DND-41 (cell line): ENCODE measurements around the gene GALK1.

Experiments
- ATAC-seq: fragments of 200-7000 bp; cut with Tn5 transposase; 3 replicates; pipeline ENCODE4 v1.9.1; 2021; ENCODE audit warnings: low read depth; ENCODE audit not compliant: insufficient read depth
- DNase-seq: peaks from one replicate; pipeline ENCODE4 v3.0.0-alpha.2; 2020
- H2AFZ ChIP-seq: 2 replicates; pipeline ENCODE4 v1.6.0; 2012; ENCODE audit warnings: low read depth, low read length
- H3K27ac ChIP-seq: 2 replicates; pipeline ENCODE4 v1.5.1; 2012; ENCODE audit warnings: low read length, inconsistent platforms
- H3K27me3 ChIP-seq: fragments of 200-600 bp; sonication (generic); 2 replicates; pipeline ENCODE4 v1.6.0; 2012; ENCODE audit warnings: low read length, mild to moderate bottlenecking, inconsistent platforms; ENCODE audit not compliant: insufficient read depth, poor library complexity
- H3K36me3 ChIP-seq: 2 replicates; pipeline ENCODE4 v1.5.1; 2012; ENCODE audit warnings: low read length, inconsistent platforms; ENCODE audit not compliant: insufficient read depth
- H3K4me1 ChIP-seq: 2 replicates; pipeline ENCODE4 v1.5.1; 2012; ENCODE audit warnings: mild to moderate bottlenecking, low read length; ENCODE audit not compliant: insufficient read depth
- H3K4me2 ChIP-seq: 2 replicates; pipeline ENCODE4 v1.6.0; 2012; ENCODE audit warnings: mild to moderate bottlenecking, moderate library complexity, low read length, inconsistent platforms; ENCODE audit not compliant: insufficient read depth
- H3K4me3 ChIP-seq, 2 experiments: fragments of 200-600 bp in 1 of 2; shearing (Covaris generic) in 1 of 2; 2 replicates each; pipeline ENCODE4 v1.5.1; 2012 to 2016; ENCODE audit warnings: inconsistent platforms in 2 of 2, low read length in 2 of 2, mild to moderate bottlenecking in 2 of 2, low read depth in 1 of 2, moderate library complexity in 1 of 2
- H3K79me2 ChIP-seq: 2 replicates; pipeline ENCODE4 v1.6.0; 2012; ENCODE audit warnings: low read length, inconsistent platforms; ENCODE audit not compliant: insufficient read depth
- H3K9ac ChIP-seq: 2 replicates; pipeline ENCODE4 v1.6.0; 2012; ENCODE audit warnings: low read depth, mild to moderate bottlenecking, inconsistent platforms, low read length, moderate library complexity
- H3K9me3 ChIP-seq: 2 replicates; pipeline ENCODE4 v1.5.1; 2012; ENCODE audit warnings: low read length, moderate library complexity, mild to moderate bottlenecking, inconsistent platforms; ENCODE audit not compliant: insufficient read depth, severe bottlenecking
- H4K20me1 ChIP-seq: 2 replicates; pipeline ENCODE4 v1.6.0; 2012; ENCODE audit warnings: low read length; ENCODE audit not compliant: insufficient read depth
- CTCF ChIP-seq: IDR thresholded peaks from 2 replicates; pipeline ENCODE4 v1.5.1; 2012; ENCODE audit warnings: borderline replicate concordance, low read length, moderate library complexity, mild to moderate bottlenecking; ENCODE audit not compliant: poor library complexity, severe bottlenecking; ENCODE audit errors: extremely low read depth
- EZH2 ChIP-seq: IDR thresholded peaks from 3 replicates; pipeline ENCODE4 v1.6.1; 2012; ENCODE audit warnings: borderline replicate concordance, low read depth, mild to moderate bottlenecking, moderate library complexity, low read length, inconsistent platforms; ENCODE audit not compliant: severe bottlenecking

Gene GALK1

GRCh38 chr17:75724016-75725003 lies 40.7 kb downstream of the GALK1 start:
- Histone ChIP-seq H3K9ac (no peak overlapping the region), H3K27ac (no peak overlapping the region), H4K20me1 (0 out of 2 replicates have a peak, but pooled peaks cover 6% of the 10 kb centered on the region), H3K4me1 (peaks cover 5% of the 10 kb centered on the region), H2AFZ (no peak overlapping the region), H3K4me2 (no peak overlapping the region), H3K9me3 (no peaks in the 10 kb centered on the region), H3K27me3 (peaks cover 24% of the 10 kb centered on the region), H3K79me2 (no peaks in the 10 kb centered on the region), H3K4me3 (no peak overlapping the region), H3K36me3 (no peaks in the 10 kb centered on the region)
- TF ChIP-seq CTCF = no peak
- no peak for TF ChIP-seq EZH2
- no peak for ATAC-seq
- DNase-seq = no peak

- no peak overlapping the region for H3K4me2 ChIP-seq
- 0 out of 2 replicates have a peak, but pooled peaks cover 6% of the 10 kb centered on the region for H4K20me1 ChIP-seq
- no peak overlapping the region for H3K4me3 ChIP-seq
- H3K9ac ChIP-seq = no peak overlapping the region
- no peak overlapping the region for H2AFZ ChIP-seq
- peaks cover 24% of the 10 kb centered on the region for H3K27me3 ChIP-seq
- no peaks in the 10 kb centered on the region for H3K36me3 ChIP-seq
- ATAC-seq (no peak), DNase-seq (no peak)
- peaks cover 5% of the 10 kb centered on the region for H3K4me1 ChIP-seq
- H3K79me2 ChIP-seq = no peaks in the 10 kb centered on the region
- no peak overlapping the region for H3K27ac ChIP-seq
- TF ChIP-seq CTCF (no peak), EZH2 (no peak)
- H3K9me3 ChIP-seq = no peaks in the 10 kb centered on the region
Observed at GRCh38 chr17:75723171-75723930, 41.6 kb downstream of the GALK1 start.

GRCh38 chr17:75722542-75723095 lies 42.4 kb downstream of the GALK1 start:
- Histone ChIP-seq H2AFZ (no peak overlapping the region), H3K27me3 (peaks cover 24% of the 10 kb centered on the region), H3K27ac (no peak overlapping the region), H3K4me2 (no peak overlapping the region), H4K20me1 (0 out of 2 replicates have a peak, but pooled peaks cover 6% of the 10 kb centered on the region), H3K79me2 (no peaks in the 10 kb centered on the region), H3K9ac (no peak overlapping the region), H3K4me3 (no peak overlapping the region), H3K36me3 (no peaks in the 10 kb centered on the region), H3K4me1 (peaks cover 5% of the 10 kb centered on the region), H3K9me3 (no peaks in the 10 kb centered on the region)
- DNase-seq (no peak), ATAC-seq (no peak)
- no peak for TF ChIP-seq CTCF
- no peak for TF ChIP-seq EZH2
